Activated T-cell treated with anti-CD3 and anti-CD28 coated beads, Interleukin-2, amount 50 U/mL, for 72 hours (primary cell): Measurements from ENCODE around the gene MTREX. TPM values are rescaled to one million over a fixed set of nuclear protein-coding genes. Genes with fewer than 3 reads are reported as not detected.
"Not testable (repeated sequence)": the region's sequence is repeated elsewhere in the genome, so short reads cannot be mapped to it uniquely, and the experiment has no call there.

ENCODE experiments used
- ATAC-seq, 2 donors: fragments of 150-1000 bp; cut with Tn5 transposase; replicated peaks in 1 of 2; 2 replicates each; pipeline ENCODE4 v1.10.0; 2021; ENCODE audit warnings: moderate library complexity in 2 of 2, mild to moderate bottlenecking in 1 of 2
- DNase-seq, 2 donors: peaks; one replicate each; pipeline ENCODE4 v3.0.0; 2021 to 2022; ENCODE audit warnings: mixed read lengths in 1 of 2
- H3K27ac Mint-ChIP-seq: one replicate; pipeline ENCODE4 v1.8.0; 2022; ENCODE audit warnings: mild to moderate bottlenecking, moderate library complexity, mixed read lengths
- H3K27me3 Mint-ChIP-seq: one replicate; pipeline ENCODE4 v1.8.0; 2022; ENCODE audit warnings: low read depth, mixed read lengths
- H3K36me3 Mint-ChIP-seq, 2 donors: one replicate each; pipeline ENCODE4 v1.8.0; 2022; ENCODE audit warnings: mixed read lengths in 2 of 2, mild to moderate bottlenecking in 1 of 2; ENCODE audit not compliant: insufficient read depth in 2 of 2
- H3K4me1 Mint-ChIP-seq: one replicate; pipeline ENCODE4 v1.8.0; 2022; ENCODE audit warnings: low read depth, mixed read lengths
- H3K4me3 Mint-ChIP-seq, 2 donors: one replicate each; pipeline ENCODE4 v1.8.0; 2022; ENCODE audit warnings: mild to moderate bottlenecking in 2 of 2, mixed read lengths in 2 of 2, moderate library complexity in 2 of 2
- H3K9me3 Mint-ChIP-seq, 2 donors: one replicate each; pipeline ENCODE4 v1.8.0; 2022; ENCODE audit warnings: mixed read lengths in 2 of 2
- total RNA-seq, 2 donors: library from RNA; stranded (reverse); gene quantifications; one replicate each; pipeline ENCODE4 v1.2.3, GENCODE V29; 2022

The MTREX gene
- total RNA-seq, 2 donors from 2014 or later, result 65.4 to 70.7 TPM

- Mint-ChIP-seq H3K9me3 (peaks cover 0 to 2% of the 10 kb centered on the region in 2 donors), H3K27me3 (no peaks in the 10 kb centered on the region), H3K4me1 (peaks cover 34% of the 10 kb centered on the region), H3K27ac (no peak overlapping the region), H3K36me3 (peaks cover 5 to 6% of the 10 kb centered on the region in 2 donors), H3K4me3 (no peak overlapping the region)
- ATAC-seq (peak; percentile 1 to 10), DNase-seq (peak in 1 of 2 donors; percentile 9)
Measured at GRCh38 chr5:55308254-55308836, 556 bp downstream of the MTREX start.

GRCh38 chr5:55313870-55314617, 6.3 kb downstream of the MTREX start:
- peaks cover 55% of the 10 kb centered on the region for H3K4me1 Mint-ChIP-seq

GRCh38 chr5:55316289-55316688, 8.5 kb downstream of the MTREX start:
- peak overlapping the region; percentile 35 for H3K27ac Mint-ChIP-seq
- no peak overlapping the region for H3K4me3 Mint-ChIP-seq
- H3K27me3 Mint-ChIP-seq, result no peaks in the 10 kb centered on the region
- peaks cover 8 to 15% of the 10 kb centered on the region in 2 donors for H3K9me3 Mint-ChIP-seq
- peaks cover 12 to 15% of the 10 kb centered on the region in 2 donors for H3K36me3 Mint-ChIP-seq
- DNase-seq, result no peak
- no peak for ATAC-seq
- H3K4me1 Mint-ChIP-seq, result peaks cover 45% of the 10 kb centered on the region

More at GRCh38 chr5:55313870-55314617, 6.3 kb downstream of the MTREX start:
- Mint-ChIP-seq H3K36me3 (peaks cover 12 to 16% of the 10 kb centered on the region in 2 donors), H3K9me3 (peaks cover 8 to 15% of the 10 kb centered on the region in 2 donors), H3K4me3 (peak overlapping the region; percentile 28 to 68), H3K27me3 (no peaks in the 10 kb centered on the region), H3K27ac (peak overlapping the region; percentile 32)
- DNase-seq (no peak), ATAC-seq (no peak)

DNA sequence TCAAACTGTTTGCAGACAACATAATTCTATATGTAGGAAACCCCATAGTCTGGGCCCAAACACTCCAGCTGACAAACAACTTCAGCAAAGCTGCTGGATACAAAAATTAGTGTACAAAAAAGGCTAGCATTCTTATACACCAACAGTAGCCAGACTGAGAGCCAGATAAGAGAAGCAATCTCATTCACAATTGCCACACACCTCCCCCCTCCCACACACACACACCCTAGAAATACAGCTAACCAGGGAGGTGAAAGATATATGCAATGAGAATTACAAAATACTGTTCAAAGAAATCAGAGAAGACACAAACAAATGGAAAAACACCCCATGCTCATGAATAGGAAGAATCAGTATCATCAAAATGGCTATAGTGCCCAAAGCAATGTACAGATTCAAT, 9.0 kb downstream of the MTREX start:
- DNase-seq (no peak), ATAC-seq (no peak)
- Mint-ChIP-seq H3K4me1 (peaks cover 40% of the 10 kb centered on the region), H3K27me3 (no peaks in the 10 kb centered on the region), H3K4me3 (no peak overlapping the region), H3K27ac (no peak overlapping the region), H3K36me3 (peaks cover 12 to 13% of the 10 kb centered on the region in 2 donors), H3K9me3 (peaks cover 8 to 15% of the 10 kb centered on the region in 2 donors)

DNA sequence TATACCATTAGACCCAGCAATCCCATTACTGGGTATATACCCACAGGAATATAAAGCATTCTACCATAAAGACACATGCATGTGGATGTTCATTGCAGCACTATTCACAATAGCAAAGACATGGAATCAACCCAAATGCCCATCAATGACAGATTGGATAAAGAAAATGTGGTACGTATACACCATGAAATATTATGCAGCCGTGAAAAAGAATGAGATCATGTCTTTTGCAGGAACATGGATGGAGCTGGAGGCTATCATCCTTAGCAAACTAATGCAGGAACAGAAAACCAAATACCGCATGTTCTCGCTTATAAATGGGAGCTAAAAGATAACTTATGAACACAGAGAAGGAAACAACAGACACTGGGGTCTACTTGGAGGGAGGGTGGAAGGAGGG, 10.4 kb downstream of the MTREX start:
- not testable (repeated sequence) for H3K27ac Mint-ChIP-seq, H3K27me3 Mint-ChIP-seq, H3K4me3 Mint-ChIP-seq, ATAC-seq, DNase-seq
- H3K36me3 Mint-ChIP-seq, result peaks cover 11 to 12% of the 10 kb centered on the region in 2 donors
- peaks cover 8 to 15% of the 10 kb centered on the region in 2 donors for H3K9me3 Mint-ChIP-seq
- H3K4me1 Mint-ChIP-seq, result peaks cover 28% of the 10 kb centered on the region

DNA sequence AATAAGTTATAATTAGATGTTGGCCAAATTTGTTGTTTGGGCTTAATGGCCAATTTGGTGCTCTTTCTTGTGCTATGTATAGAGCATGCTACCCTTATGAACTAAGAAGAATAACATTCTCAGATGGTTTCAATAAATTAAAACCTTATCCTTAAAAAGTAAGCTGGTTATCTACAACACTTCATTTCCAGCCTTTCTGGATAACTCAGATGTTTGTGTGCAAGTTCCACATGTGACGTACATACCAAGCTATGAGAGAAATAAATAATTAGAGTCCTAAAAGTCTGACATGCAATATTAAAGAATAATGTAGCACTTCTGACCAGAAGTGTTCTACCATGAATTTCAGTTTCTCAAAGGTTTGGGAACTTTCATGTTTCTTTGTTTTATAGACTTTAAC, 11.7 kb downstream of the MTREX start:
- Mint-ChIP-seq H3K27me3 (no peaks in the 10 kb centered on the region), H3K9me3 (peaks cover 8 to 15% of the 10 kb centered on the region in 2 donors), H3K36me3 (peaks cover 7 to 10% of the 10 kb centered on the region in 2 donors), H3K4me1 (peaks cover 17% of the 10 kb centered on the region), H3K4me3 (no peak overlapping the region), H3K27ac (no peak overlapping the region)
- ATAC-seq (no peak), DNase-seq (no peak)

DNA sequence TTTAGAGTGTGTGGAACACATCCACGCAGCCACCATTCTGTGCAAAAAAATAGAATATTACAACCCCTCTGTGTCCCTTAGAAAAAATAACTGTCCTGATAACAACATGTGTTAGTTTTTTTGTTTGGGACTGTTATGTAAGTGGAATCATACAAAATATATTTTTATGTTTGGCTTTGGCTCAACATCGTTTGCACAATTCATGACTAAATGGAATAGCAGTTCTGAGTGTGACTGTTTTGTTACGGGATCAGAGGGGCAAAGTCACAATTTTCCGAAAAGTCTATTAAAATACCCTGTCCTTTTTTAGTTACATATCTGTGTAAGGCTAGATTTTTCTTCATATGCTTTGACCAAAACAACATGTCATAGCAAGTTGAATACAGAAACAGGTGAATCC, 12.8 kb downstream of the MTREX start:
- Mint-ChIP-seq H3K27ac (no peak overlapping the region), H3K9me3 (peaks cover 8 to 15% of the 10 kb centered on the region in 2 donors), H3K27me3 (no peaks in the 10 kb centered on the region), H3K4me3 (no peak overlapping the region), H3K36me3 (peaks cover 11 to 16% of the 10 kb centered on the region in 2 donors), H3K4me1 (peaks cover 18% of the 10 kb centered on the region)
- ATAC-seq (no peak), DNase-seq (no peak)

- no peak overlapping the region for H3K27ac Mint-ChIP-seq
- no peak overlapping the region for H3K4me3 Mint-ChIP-seq
- H3K9me3 Mint-ChIP-seq, result no peaks in the 10 kb centered on the region
- no peak for DNase-seq
- ATAC-seq, result no peak
- H3K27me3 Mint-ChIP-seq, result no peaks in the 10 kb centered on the region
- H3K36me3 Mint-ChIP-seq, result peaks cover 7 to 9% of the 10 kb centered on the region in 2 donors
- H3K4me1 Mint-ChIP-seq, result peaks cover 14% of the 10 kb centered on the region
Measured at GRCh38 chr5:55324006-55324405, 16.2 kb downstream of the MTREX start.

GRCh38 chr5:55324815-55325418, 17.1 kb downstream of the MTREX start:
- DNase-seq (peak in 1 of 2 donors; percentile 8), ATAC-seq (peak; percentile 58 to 61)
- H3K36me3 Mint-ChIP-seq, result peaks cover 7 to 11% of the 10 kb centered on the region in 2 donors
- peaks cover 14% of the 10 kb centered on the region for H3K4me1 Mint-ChIP-seq
- H3K4me3 Mint-ChIP-seq, result no peak overlapping the region
- no peaks in the 10 kb centered on the region for H3K27me3 Mint-ChIP-seq
- peak overlapping the region; percentile 81 for H3K27ac Mint-ChIP-seq
- no peaks in the 10 kb centered on the region for H3K9me3 Mint-ChIP-seq

GRCh38 chr5:55325621-55326020, 17.8 kb downstream of the MTREX start:
- peaks cover 14% of the 10 kb centered on the region for H3K4me1 Mint-ChIP-seq
- H3K4me3 Mint-ChIP-seq, result no peak overlapping the region
- H3K36me3 Mint-ChIP-seq, result peaks cover 7 to 16% of the 10 kb centered on the region in 2 donors
- no peak overlapping the region for H3K27ac Mint-ChIP-seq
- DNase-seq (no peak), ATAC-seq (no peak)
- H3K9me3 Mint-ChIP-seq, result no peaks in the 10 kb centered on the region
- H3K27me3 Mint-ChIP-seq, result no peaks in the 10 kb centered on the region

DNA sequence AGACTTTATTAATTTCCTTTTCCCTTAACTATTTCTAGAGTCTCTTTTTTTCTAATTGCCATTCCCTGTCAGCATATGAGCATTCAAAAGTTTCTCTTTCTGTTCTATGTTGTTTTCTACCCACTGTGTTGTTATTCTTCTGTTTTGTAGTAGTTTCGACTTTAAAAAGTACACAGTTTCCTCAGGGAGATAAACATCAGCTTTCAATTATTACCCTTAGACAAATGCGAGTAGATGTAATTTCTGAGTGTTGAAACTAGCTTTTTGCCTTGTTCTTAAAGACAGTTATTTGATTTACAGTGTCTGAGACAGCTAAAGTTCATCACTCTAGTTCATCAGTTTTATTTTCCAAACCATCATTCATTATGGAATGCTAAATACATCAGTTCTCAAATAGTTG, 19.5 kb downstream of the MTREX start:
- peaks cover 14% of the 10 kb centered on the region for H3K4me1 Mint-ChIP-seq
- ATAC-seq (no peak), DNase-seq (no peak)
- H3K4me3 Mint-ChIP-seq, result peak overlapping the region in 1 of 2 donors; percentile 39
- peak overlapping the region; percentile 85 for H3K27ac Mint-ChIP-seq
- peaks cover 7 to 21% of the 10 kb centered on the region in 2 donors for H3K36me3 Mint-ChIP-seq
- no peaks in the 10 kb centered on the region for H3K9me3 Mint-ChIP-seq
- H3K27me3 Mint-ChIP-seq, result no peaks in the 10 kb centered on the region

DNA sequence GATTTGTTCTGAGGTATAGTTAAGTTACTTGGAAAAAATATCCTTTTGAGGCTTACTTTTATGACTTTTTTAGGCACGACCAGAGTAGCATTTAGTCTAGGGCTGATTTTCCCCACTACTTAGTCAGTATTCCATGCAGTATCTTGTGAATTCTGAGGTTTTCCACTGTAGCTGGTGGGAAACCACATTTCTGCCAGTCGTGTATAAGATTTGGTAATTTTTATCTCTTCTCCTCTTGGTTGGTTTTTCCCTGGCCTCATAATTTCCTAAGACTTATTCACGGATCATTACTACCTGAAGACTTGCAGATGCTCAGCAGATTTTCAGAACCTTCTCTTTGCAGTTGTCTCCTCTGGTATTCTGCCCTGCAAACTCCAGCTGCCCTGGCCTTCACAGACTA, 23.5 kb downstream of the MTREX start:
- DNase-seq, result no peak
- no peaks in the 10 kb centered on the region for H3K9me3 Mint-ChIP-seq
- no peak overlapping the region for H3K4me3 Mint-ChIP-seq
- ATAC-seq, result no peak
- H3K36me3 Mint-ChIP-seq, result peaks cover 6 to 24% of the 10 kb centered on the region in 2 donors
- no peaks in the 10 kb centered on the region for H3K27me3 Mint-ChIP-seq
- H3K4me1 Mint-ChIP-seq, result peaks cover 8% of the 10 kb centered on the region
- no peak overlapping the region for H3K27ac Mint-ChIP-seq

DNA sequence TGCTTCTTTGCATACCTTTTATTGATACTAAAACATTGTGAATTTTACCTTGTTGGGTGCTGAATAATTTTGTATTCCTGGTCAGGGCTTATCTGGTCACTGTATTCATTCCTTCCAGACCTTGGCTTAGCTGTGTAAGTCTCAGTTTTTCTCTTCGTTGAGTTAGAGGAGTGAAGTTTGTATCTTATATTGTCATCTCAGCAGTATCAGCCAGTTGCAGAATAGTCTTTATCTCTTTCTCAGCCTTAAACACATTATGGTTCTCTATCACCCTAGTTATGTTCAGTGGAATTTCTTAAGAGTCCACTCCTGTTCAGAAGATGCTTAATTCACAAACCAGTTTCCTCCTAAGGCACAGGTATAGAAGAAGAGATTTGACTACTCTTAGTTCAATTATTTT, 25.2 kb downstream of the MTREX start:
- Mint-ChIP-seq H3K36me3 (peaks cover 3 to 23% of the 10 kb centered on the region in 2 donors), H3K4me3 (no peak overlapping the region), H3K9me3 (no peaks in the 10 kb centered on the region), H3K4me1 (peaks cover 8% of the 10 kb centered on the region), H3K27ac (no peak overlapping the region), H3K27me3 (no peaks in the 10 kb centered on the region)
- no peak for DNase-seq
- ATAC-seq, result no peak
